A549 (cell line): ENCODE results near the gene SIPA1. TPM values are rescaled to one million over a fixed set of nuclear protein-coding genes. Genes with fewer than 3 reads are reported as not detected.

Experiments used
- ATAC-seq, 2 experiments: fragments of 200-7000 bp in 1 of 2; fragments of >200 bp in 1 of 2; cut with Nextera tagmentation in 1 of 2; cut with Tn5 transposase in 1 of 2; 3 replicates each; pipeline versions ENCODE4 v1.8.0 to v1.9.1; 2018 to 2020; ENCODE audit warnings: mild to moderate bottlenecking in 1 of 2, moderate library complexity in 1 of 2
- CTCF ChIA-PET: fragments of 300-600 bp; sonication (Branson Sonifier 250); formaldehyde crosslinking; extraction: SDS; loops from one replicate; lab custom pipeline; 2021; ENCODE audit warnings: antibody characterized with exemption, inconsistent platforms; lab: Yijun Ruan, JAX
- POLR2A ChIA-PET: fragments of 350-600 bp; formaldehyde crosslinking; extraction: SDS; loops from one replicate; lab custom pipeline; 2021; ENCODE audit warnings: antibody characterized with exemption, inconsistent platforms; lab: Yijun Ruan, JAX
- DNase-seq, 2 experiments: peaks; one replicate each; pipeline versions ENCODE4 v3.0.0 to v3.0.0-alpha.2; 2011 to 2016; ENCODE audit warnings: low read depth in 1 of 2, low spot score in 1 of 2
- FAIRE-seq: peaks from 2 replicates; lab custom pipeline; 2011; peaks lifted over from hg19 to GRCh38; lab: Jason Lieb, UNC
- H3K27ac ChIP-seq, 2 experiments: fragments of >200 bp; sonication (Bioruptor Twin); formaldehyde crosslinking; 3 replicates each; pipeline ENCODE4 v1.5.1; 2016 to 2017
- H3K4me1 ChIP-seq: fragments of >200 bp; sonication (Bioruptor Twin); formaldehyde crosslinking; 3 replicates; pipeline ENCODE4 v1.6.1; 2016
- H3K4me2 ChIP-seq: fragments of >200 bp; sonication (Bioruptor Twin); formaldehyde crosslinking; 3 replicates; pipeline ENCODE4 v1.6.1; 2016
- H3K4me3 ChIP-seq: fragments of >200 bp; sonication (Bioruptor Twin); formaldehyde crosslinking; 3 replicates; pipeline ENCODE4 v1.5.1; 2016
- H3K9me3 ChIP-seq: fragments of >200 bp; sonication (Bioruptor Twin); formaldehyde crosslinking; 3 replicates; pipeline ENCODE4 v1.6.1; 2016
- BCL3 ChIP-seq: fragments of >200 bp; sonication (Bioruptor Twin); formaldehyde crosslinking; IDR thresholded peaks from 3 replicates; pipeline ENCODE4 v1.6.1; 2016
- CHD2 ChIP-seq: fragments of 150-350 bp; IDR thresholded peaks from 2 replicates; pipeline ENCODE4 v1.6.1; 2014; ENCODE audit warnings: low read length; ENCODE audit not compliant: partially characterized antibody
- FOXS1 ChIP-seq: fragments of 250-450 bp; sonication (Bioruptor Pico); IDR thresholded peaks from 2 replicates; pipeline ENCODE4 v1.5.0; 2020; ENCODE audit warnings: mild to moderate bottlenecking, moderate library complexity
- JUN ChIP-seq, 2 experiments: fragments of >200 bp; sonication (Bioruptor Twin); formaldehyde crosslinking; IDR thresholded peaks; 2 replicates in 1 of 2; 3 replicates in 1 of 2; pipeline ENCODE4 v1.6.1; 2016 to 2017
- MAFK ChIP-seq: fragments of 450-650 bp; IDR thresholded peaks from 2 replicates; pipeline ENCODE4 v1.6.1; 2014; ENCODE audit not compliant: partially characterized antibody
- MYC ChIP-seq: IDR thresholded peaks from 2 replicates; pipeline ENCODE4 v1.6.1; 2012; ENCODE audit warnings: mild to moderate bottlenecking, inconsistent platforms, low read length, improper control_type of control experiment, borderline replicate concordance
- PBX3 ChIP-seq: IDR thresholded peaks from 2 replicates; pipeline ENCODE4 v1.6.1; 2012
- PHF8 ChIP-seq: fragments of 200-600 bp; sonication (generic); IDR thresholded peaks from 2 replicates; pipeline ENCODE4 v1.6.1; 2016; ENCODE audit warnings: low read depth, mild to moderate bottlenecking, antibody characterized with exemption, moderate library complexity, borderline replicate concordance
- POLR2A ChIP-seq: IDR thresholded peaks from 2 replicates; pipeline ENCODE4 v1.6.1; 2012; ENCODE audit warnings: mild to moderate bottlenecking, low read length
- RFX5 ChIP-seq: fragments of 450-650 bp; IDR thresholded peaks from 2 replicates; pipeline ENCODE4 v1.7.1; 2014; ENCODE audit warnings: antibody characterized with exemption, mild to moderate bottlenecking, moderate library complexity
- WGBS: methylation state at CpG from one replicate; pipeline ENCODE4 v1.1.6; 2017; ENCODE audit errors: missing lambda C conversion rate; 5-methylcytosine and 5-hydroxymethylcytosine counted together
- polyA plus RNA-seq, 4 experiments: library from polyadenylated mRNA; depleted of rRNA in 3 of 4; stranded (reverse); fragments of >200 nt; fragmentation: RNase III in 1 of 4; extraction: RNeasy Plus Mini Kit Qiagen cat#74134 plus additional on column Dnase treatment in 1 of 4; gene quantifications; 2 replicates in 3 of 4; 3 replicates in 1 of 4; pipeline ENCODE4 v1.2.3, GENCODE V29; 2011 to 2017
- TF ChIP-seq, protein P1 (sequence below): fragments of 250-450 bp; sonication (Bioruptor Pico); IDR thresholded peaks from 2 replicates; pipeline ENCODE4 v1.5.0; 2021; ENCODE audit warnings: mild to moderate bottlenecking, moderate library complexity, borderline replicate concordance
- TF ChIP-seq, protein P2 (sequence below): IDR thresholded peaks from 2 replicates; pipeline ENCODE4 v1.6.1; 2012
- TF ChIP-seq, protein P3 (sequence below): IDR thresholded peaks from 2 replicates; pipeline ENCODE4 v1.6.1; 2012; ENCODE audit warnings: low read depth, borderline replicate concordance

SIPA1 gene
- polyA plus RNA-seq, 2 of the 4 experiments (the other 2 are of a cell fraction): 9.9 to 17.4 TPM

- CTCF ChIA-PET: interaction anchor here (0.6 to 1.6 kb wide), 5 partner anchors 9 to 158 kb away, joined by 3 to 5 read pairs (median 4); no protein-coding TSS in a partner anchor
- no peak for ATAC-seq
- no peaks in the 10 kb centered on the region for H3K9me3 ChIP-seq
- TF ChIP-seq RFX5: no peak
- TF ChIP-seq MAFK: no peak
- no peak for TF ChIP-seq BCL3
- TF ChIP-seq, protein P1, sequence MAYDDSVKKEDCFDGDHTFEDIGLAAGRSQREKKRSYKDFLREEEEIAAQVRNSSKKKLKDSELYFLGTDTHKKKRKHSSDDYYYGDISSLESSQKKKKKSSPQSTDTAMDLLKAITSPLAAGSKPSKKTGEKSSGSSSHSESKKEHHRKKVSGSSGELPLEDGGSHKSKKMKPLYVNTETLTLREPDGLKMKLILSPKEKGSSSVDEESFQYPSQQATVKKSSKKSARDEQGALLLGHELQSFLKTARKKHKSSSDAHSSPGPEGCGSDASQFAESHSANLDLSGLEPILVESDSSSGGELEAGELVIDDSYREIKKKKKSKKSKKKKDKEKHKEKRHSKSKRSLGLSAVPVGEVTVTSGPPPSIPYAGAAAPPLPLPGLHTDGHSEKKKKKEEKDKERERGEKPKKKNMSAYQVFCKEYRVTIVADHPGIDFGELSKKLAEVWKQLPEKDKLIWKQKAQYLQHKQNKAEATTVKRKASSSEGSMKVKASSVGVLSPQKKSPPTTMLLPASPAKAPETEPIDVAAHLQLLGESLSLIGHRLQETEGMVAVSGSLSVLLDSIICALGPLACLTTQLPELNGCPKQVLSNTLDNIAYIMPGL (CRISPR knock-in tag): no peak
- no peak for TF ChIP-seq PBX3
- no peak for DNase-seq
- POLR2A ChIA-PET: interaction anchor here (1.2 kb wide), 1 partner anchor 17 kb away, joined by 4 read pairs; the partner anchor contains the start of gene RELA
- H3K4me2 ChIP-seq: peak overlapping the region; percentile 81
- 96% methylated on average over 39 of the region's 68 CpGs for WGBS
- no peak for FAIRE-seq
- H3K4me3 ChIP-seq: peak overlapping the region; percentile 51; the same call in 2 of the 3 replicates
- H3K4me1 ChIP-seq: peaks cover 17% of the 10 kb centered on the region; the same call in 2 of the 3 replicates
- H3K27ac ChIP-seq: peak overlapping the region; percentile 74 to 91; a peak in 5 of 6 replicates
Observed at GRCh38 chr11:65646288-65646957, 8.5 kb downstream of the SIPA1 start.

GRCh38 chr11:65646958-65647701 lies 9.2 kb downstream of the SIPA1 start:
- peak overlapping the region; percentile 51 for H3K4me3 ChIP-seq
- POLR2A ChIA-PET: interaction anchor here (0.8 to 1.2 kb wide), 3 partner anchors 15 to 32 kb away, joined by 4 read pairs; partner anchors contain the start of genes PCNX3 and RELA
- H3K4me1 ChIP-seq: peaks cover 24% of the 10 kb centered on the region; the same call in 2 of the 3 replicates
- peak overlapping the region; percentile 74 to 91 for H3K27ac ChIP-seq
- H3K9me3 ChIP-seq: no peaks in the 10 kb centered on the region
- peak overlapping the region; percentile 81 for H3K4me2 ChIP-seq
- peak; percentile 63; the same call in 1 of the 2 replicates for TF ChIP-seq MYC
- TF ChIP-seq, protein P2, sequence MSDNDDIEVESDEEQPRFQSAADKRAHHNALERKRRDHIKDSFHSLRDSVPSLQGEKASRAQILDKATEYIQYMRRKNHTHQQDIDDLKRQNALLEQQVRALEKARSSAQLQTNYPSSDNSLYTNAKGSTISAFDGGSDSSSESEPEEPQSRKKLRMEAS: peak; percentile 66
- TF ChIP-seq POLR2A: peak; percentile 79
- peak in 1 of 2 experiments; percentile 57; a peak in 2 of 5 replicates for TF ChIP-seq JUN (IDR thresholded peaks at IDR 0.05)
- TF ChIP-seq RFX5: no peak
- no peak for TF ChIP-seq CHD2
- peak; percentile 28; the same call in 1 of the 2 replicates for TF ChIP-seq PHF8
- 0 out of 3 replicates have a peak, but pooled peaks have one; percentile 25 for TF ChIP-seq BCL3
- TF ChIP-seq, protein P3, sequence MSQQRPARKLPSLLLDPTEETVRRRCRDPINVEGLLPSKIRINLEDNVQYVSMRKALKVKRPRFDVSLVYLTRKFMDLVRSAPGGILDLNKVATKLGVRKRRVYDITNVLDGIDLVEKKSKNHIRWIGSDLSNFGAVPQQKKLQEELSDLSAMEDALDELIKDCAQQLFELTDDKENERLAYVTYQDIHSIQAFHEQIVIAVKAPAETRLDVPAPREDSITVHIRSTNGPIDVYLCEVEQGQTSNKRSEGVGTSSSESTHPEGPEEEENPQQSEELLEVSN: peak; percentile 65
- TF ChIP-seq FOXS1 (CRISPR knock-in tag): no peak
- DNase-seq (peak; percentile 61 to 67), FAIRE-seq (no peak), ATAC-seq (peak; percentile 49 to 72)
- CTCF ChIA-PET: interaction anchor here (0.6 to 3.6 kb wide), 7 partner anchors 10 to 157 kb away, joined by 3 to 16 read pairs (median 4); no protein-coding TSS in a partner anchor
- 2% methylated on average over 10 of the region's 87 CpGs for WGBS
